Left cardiac atrium (tissue), 4 donors: ENCODE data around the gene MDH2. TPM values are rescaled to one million over a fixed set of nuclear protein-coding genes. Genes with fewer than 3 reads are reported as not detected.
"Not testable (repeated sequence)": the region's sequence is repeated elsewhere in the genome, so short reads cannot be mapped to it uniquely, and the experiment has no call there.

Experiments
- ATAC-seq, 2 donors: fragments of 200-7000 bp; cut with Tn5 transposase; one replicate each; pipeline ENCODE4 v1.9.1; 2020; ENCODE audit warnings: mild to moderate bottlenecking in 2 of 2, moderate library complexity in 2 of 2
- DNase-seq: peaks from one replicate; pipeline ENCODE4 v3.0.0-alpha.2; 2020
- intact Hi-C, 2 donors: fragments of 100-400 bp; cut with DNase I; formaldehyde crosslinking; loops; one replicate each; pipeline versions ENCODE4 v1.14.1 to v1.15.1; 2022 to 2023
- long read RNA-seq: library from polyadenylated mRNA; unstranded; transcript quantifications from one replicate; pipeline ENCODE4 v2.0.0, GENCODE V29; 2021
- total RNA-seq, 2 donors: library from RNA; stranded (reverse); fragmentation: NEBNext Ultra II Directional; extraction: Animal tissue kit (Norgen Biotek cat#: 25700); gene quantifications; one replicate each; pipeline ENCODE4 v1.2.1, GENCODE V29; 2021
- donor health status: DM: no; HTN: yes; CAD: no.
- donor health status: DM: no; HTN: yes; CAD: no; lungs with severe emphysema.
- donor health status: DM: yes; HTN: yes; CAD: no.
- donor health status: Dilated cardiomyopathy.

MDH2 gene
- 100 to 1,000 TPM; 339 to 374 TPM for total RNA-seq
- long read RNA-seq, transcript MDH2-201 (9 exons, 2,209 nt) = major isoform, 286 of 328 reads
- long read RNA-seq, partial matches to known transcripts = 38 of 328 reads
- long read RNA-seq, other reads (novel, unspliced or antisense) = 4 of 328 reads

DNA sequence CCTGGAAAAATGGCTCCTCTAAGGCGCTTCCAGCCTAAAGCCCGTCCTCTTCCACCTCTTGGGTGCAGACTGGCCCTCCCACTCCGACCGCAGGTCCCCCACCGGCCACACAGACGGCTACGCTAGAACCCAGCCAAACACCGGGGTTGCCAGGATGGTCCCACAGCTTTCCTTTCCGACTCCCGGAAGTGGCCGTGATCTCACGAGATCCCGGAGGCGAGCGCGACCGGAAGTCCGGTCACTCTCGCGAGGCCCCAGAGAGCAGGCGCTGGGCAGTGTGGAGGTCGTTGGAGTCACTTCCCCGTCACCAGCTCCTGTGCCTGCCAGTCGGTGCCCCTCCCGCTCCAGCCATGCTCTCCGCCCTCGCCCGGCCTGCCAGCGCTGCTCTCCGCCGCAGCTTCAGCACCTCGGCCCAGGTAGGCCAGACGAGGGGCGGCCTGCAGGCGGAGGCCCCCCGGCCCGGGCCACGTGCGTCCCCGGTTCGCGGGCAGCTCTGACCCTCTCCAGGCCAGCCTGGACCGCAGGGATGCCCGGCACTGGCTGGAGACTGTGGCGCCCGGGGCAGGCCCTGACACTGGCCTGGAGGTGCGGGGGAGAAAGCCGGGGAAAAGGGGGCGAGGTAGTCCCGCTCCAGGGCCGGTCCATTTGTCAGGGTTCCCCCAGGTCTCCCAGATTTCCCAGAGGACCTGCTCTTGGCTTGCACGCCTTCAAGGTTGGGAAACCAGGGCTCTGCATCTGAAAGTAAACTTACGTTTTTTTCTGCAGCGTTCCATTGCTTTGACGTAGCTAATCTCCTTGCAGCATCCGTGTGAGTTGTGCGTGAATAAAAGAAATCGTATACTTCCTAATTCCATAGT lies at the start of gene MDH2, which contains the start of gene STYXL1:
Gene MDH2 (plus strand): TSS at position 296 of the 857 bp plus-strand sequence. CDS start 55 bp downstream, at position 351.
Gene STYXL1 (minus strand): TSS at position 190 of the 857 bp plus-strand sequence. CDS start 17,477 bp downstream, outside the sequence.
- DNase-seq = peak; percentile 97
- ATAC-seq = peak; percentile 98 to 99
- intact Hi-C loops = no loop called here

- DNase-seq (no peak), ATAC-seq (no peak)
- intact Hi-C loops = no loop called here
Measured at GRCh38 chr7:76000566-76000965, 47.3 kb upstream of the MDH2 start.

GRCh38 chr7:76002139-76002538 lies 45.8 kb upstream of the MDH2 start:
- intact Hi-C loops = no loop called here
- ATAC-seq (no peak), DNase-seq (no peak)

GRCh38 chr7:76002822-76003221 lies 45.1 kb upstream of the MDH2 start:
- intact Hi-C loops = no loop called here
- ATAC-seq = no peak
- no peak for DNase-seq

- intact Hi-C loops = no loop called here
- ATAC-seq (no peak), DNase-seq (no peak)
Measured at GRCh38 chr7:76003351-76003750, 44.6 kb upstream of the MDH2 start.

DNA sequence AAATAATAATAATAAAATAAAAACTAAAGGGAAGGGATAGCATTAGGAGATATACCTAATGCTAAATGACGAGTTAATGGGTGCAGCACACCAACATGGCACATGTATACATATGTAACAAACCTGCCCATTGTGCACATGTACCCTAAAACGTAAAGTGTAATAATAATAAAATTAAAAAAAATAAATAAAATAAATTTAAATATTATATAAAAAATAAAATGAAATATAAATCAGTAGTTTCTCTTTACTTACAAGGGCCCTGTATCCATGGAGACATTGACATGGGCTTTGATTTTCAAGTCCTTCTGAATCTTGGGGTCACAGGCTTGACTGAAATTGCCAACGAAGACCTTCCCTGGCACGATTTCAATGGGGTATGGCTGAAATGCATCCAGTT lies 42.9 kb upstream of the MDH2 start:
- DNase-seq, ATAC-seq, intact Hi-C loops: not testable (repeated sequence)

GRCh38 chr7:76008156-76008687 lies 39.7 kb upstream of the MDH2 start:
- intact Hi-C loops = no loop called here
- no peak for DNase-seq

DNA sequence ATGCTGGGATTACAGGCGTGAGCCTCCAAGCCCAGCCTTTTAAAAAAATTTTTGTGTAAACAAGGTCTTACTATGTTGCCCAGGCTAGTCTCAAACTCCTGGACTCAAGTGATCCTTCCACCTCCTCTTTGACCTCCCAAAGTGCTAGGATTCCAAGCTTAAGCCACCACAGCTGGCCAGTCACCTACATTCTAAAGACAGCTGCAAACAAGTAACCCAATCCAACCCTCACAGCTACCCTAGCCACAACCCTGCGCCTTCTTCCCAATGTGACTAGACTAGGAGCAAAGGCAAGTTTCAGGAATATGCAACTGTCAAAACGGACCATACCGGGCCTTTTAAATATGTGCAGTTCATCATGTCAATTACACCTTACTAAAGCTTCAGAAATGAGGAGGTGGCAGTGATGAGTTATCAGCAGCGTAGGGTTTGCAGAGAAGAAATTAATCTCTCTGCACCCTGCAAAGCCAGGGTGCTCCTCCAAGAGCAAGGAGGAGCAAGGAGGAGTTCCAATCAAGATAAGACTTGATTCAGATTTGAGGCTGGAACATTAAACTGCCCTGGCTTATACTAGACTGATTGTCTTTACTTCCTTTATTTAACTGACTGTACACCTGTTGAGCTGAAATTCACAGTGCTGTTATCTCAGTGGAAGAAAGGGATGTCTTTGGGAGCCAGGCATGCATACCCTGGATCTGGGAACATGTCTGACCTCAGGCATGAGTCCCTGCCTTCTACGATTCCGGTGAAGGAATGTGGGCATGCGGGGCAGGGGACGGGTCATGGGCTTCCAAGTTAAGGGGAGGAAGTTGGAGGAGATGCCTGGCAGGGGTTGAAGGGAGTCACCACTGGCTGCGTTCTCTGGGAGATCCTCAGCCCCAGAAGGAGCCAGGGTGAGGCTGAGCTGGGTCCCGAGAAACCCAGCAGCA lies 38.0 kb upstream of the MDH2 start:
- DNase-seq (no peak), ATAC-seq (no peak)
- intact Hi-C loops = no loop called here

More at GRCh38 chr7:76008156-76008687, 39.7 kb upstream of the MDH2 start:
- ATAC-seq = no peak

- intact Hi-C loops = no loop called here
- DNase-seq (peak; percentile 78), ATAC-seq (peak; percentile 85 to 94)
Measured at GRCh38 chr7:76011442-76011861, 36.5 kb upstream of the MDH2 start.

- intact Hi-C loops = loop anchor here in 1 of 2 donors (5.0 kb wide), 1 partner anchor 149 kb away; no protein-coding TSS in a partner anchor
- peak in 1 of 2 donors; percentile 23 for ATAC-seq
- DNase-seq = no peak
Measured at GRCh38 chr7:76016191-76016947, 31.5 kb upstream of the MDH2 start.

- not testable (repeated sequence) for DNase-seq, ATAC-seq
- intact Hi-C loops = loop anchor here in 1 of 2 donors (5.0 kb wide), 1 partner anchor 151 kb away; no protein-coding TSS in a partner anchor
Measured at GRCh38 chr7:76018520-76018919, 29.4 kb upstream of the MDH2 start.

DNA sequence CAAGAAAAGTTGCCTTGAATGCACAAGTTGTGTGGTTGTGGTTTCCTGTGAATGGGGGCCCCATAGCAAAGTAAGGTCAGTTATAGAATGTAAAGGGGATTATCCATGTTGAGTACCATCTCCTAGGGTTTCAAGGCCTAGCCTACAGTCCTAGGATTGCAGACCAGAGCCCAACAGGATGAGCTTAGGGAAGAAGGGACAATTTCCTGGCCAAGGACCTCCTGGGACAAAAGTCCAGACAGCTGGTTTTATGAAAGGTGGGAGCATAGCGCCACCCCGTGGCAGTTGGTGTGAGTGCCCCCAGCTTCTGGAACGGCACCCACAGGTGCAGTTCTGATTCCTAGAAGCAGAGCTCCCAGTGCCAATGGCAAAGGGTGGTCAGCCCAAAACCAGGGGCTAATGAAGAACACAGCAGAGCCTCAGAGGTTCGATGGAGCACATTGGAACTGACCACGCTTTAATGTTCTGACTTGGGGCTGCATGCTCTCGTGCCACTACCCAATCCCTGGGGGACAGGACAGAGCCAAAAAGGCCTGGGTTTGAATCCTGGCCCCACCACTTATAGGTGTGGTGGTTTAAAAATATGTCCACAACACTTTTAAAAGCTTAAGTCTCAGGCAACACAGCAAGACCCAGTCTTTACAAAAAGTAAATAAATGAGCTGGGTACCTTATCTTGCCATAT lies 27.7 kb upstream of the MDH2 start:
- peak; percentile 56 to 79 for ATAC-seq
- intact Hi-C loops = loop anchor here in 1 of 2 donors (1.0 kb wide), 1 partner anchor 154 kb away; no protein-coding TSS in a partner anchor
- peak; percentile 79 for DNase-seq

DNA sequence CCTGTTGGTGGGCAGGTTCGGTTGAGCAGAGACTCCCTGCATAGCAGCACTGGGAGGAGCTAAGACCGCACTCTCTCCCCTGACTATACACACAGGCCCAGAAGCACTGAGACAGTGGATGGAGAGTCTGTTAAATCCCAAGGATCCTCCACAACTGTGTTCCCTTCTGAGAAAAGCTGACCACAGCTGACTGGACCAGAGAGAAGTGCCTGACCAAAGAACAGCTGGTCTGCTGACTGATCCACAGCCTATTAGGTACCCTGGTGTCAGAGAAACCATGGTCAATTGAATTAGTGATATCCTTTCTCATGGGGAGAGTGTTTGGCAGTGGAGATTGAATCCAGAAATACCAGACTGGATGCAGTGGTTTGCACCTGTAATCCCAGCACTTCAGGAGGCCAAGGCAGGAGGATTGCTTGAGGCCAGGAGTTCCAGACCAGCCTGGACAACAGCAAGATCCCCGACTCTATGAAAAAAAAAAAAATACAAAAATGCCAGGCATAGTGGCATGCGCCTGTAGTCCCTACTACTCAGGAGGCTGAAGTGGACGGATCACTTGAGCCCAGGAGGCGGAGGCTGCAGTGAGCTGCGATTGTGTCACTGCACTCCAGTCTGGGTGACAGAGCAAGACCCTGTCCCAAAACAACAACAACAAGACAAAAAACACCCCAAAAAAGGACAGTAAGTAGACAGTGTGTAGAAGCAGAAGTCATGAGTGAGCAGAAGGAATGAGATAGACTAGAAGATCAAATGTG lies 25.7 kb upstream of the MDH2 start:
- ATAC-seq (no peak), DNase-seq (no peak)
- intact Hi-C loops = no loop called here

GRCh38 chr7:76023002-76023401 lies 24.9 kb upstream of the MDH2 start:
- intact Hi-C loops = no loop called here
- peak; percentile 20 to 60 for ATAC-seq
- DNase-seq = no peak

- intact Hi-C loops, DNase-seq, ATAC-seq: not testable (repeated sequence)
Measured at GRCh38 chr7:76029682-76030081, 18.2 kb upstream of the MDH2 start.

GRCh38 chr7:76031964-76032363 lies 15.9 kb upstream of the MDH2 start:
- intact Hi-C loops = no loop called here
- no peak for DNase-seq
- no peak for ATAC-seq

GRCh38 chr7:76037310-76037709 lies 10.6 kb upstream of the MDH2 start:
- DNase-seq (peak; percentile 34), ATAC-seq (peak; percentile 80 to 82)
- intact Hi-C loops = no loop called here
